Measurements from ENCODE around the gene GDI2. TPM values are rescaled to one million over a fixed set of nuclear protein-coding genes. Genes with fewer than 3 reads are reported as not detected.

The GDI2 gene
- total RNA-seq (2022; extraction: Qiagen RNA extraction): 188 to 274 TPM (median 193 TPM) in 5 replicates

DNA sequence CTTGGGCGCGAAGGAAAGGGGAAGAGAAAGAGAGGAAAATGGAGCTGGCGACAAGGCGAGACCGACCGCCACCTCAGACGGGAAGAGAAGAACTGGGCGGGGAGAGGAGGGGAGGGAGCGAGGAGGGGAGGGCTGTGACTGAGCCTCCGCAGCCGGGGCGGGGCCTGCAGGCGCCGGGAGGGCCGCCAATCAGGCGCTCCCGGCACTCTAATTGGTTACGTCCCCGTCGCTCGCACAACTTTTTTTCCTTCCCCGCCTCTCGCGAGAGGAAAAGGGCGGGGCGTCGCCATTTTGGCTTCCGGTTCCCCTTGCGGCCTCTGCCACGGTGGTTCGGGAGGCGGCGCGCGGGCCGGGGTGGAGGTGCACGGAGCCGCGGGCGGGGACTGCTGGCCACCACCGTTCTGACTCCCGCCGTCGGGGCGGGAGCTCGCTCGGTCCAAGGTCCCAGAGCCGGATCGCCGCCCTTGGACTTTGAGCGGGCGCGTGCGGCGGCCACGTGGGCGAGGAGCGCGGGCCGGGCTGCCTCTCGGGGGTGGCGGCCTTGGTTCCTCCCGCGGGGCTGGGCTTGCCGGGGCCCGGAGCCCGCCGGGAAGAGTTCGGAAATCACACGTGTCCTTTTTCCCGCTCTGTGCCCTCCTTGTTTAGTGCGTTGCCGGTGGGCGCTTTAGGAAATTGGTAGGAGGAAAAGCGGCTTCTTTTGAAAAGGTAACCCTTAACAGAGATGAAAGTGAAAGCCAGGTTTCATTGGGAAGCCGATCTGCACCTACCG, at the start of gene GDI2:
Gene GDI2 (minus strand): TSS at position 94 of the 769 bp plus-strand sequence. CDS start 176 bp downstream, outside the sequence.

Other genes starting within 250 kb of the GDI2 start
- 22.3 to 25.9 TPM (median 24.1 TPM) in 5 replicates for gene ASB13, start 146.8 kb downstream of the GDI2 start, total RNA-seq (2022; extraction: Qiagen RNA extraction)
- 24.9 to 36.8 TPM (median 32.1 TPM) in 5 replicates for gene TASOR2, start 128.6 kb downstream of the GDI2 start, total RNA-seq (2022; extraction: Qiagen RNA extraction)
- 8.0 to 11.7 TPM (median 11.4 TPM) in 5 replicates for gene ANKRD16, start 76.5 kb upstream of the GDI2 start, total RNA-seq (2022; extraction: Qiagen RNA extraction)
- gene FBH1, start 76.8 kb upstream of the GDI2 start, total RNA-seq (2022; extraction: Qiagen RNA extraction): 30.1 to 40.3 TPM (median 38.9 TPM) in 5 replicates
- 1.8 to 3.2 TPM (median 2.3 TPM) in 5 replicates for gene IL15RA, start 164.1 kb upstream of the GDI2 start, total RNA-seq (2022; extraction: Qiagen RNA extraction)
- gene IL2RA, start 248.9 kb upstream of the GDI2 start, total RNA-seq (2022; extraction: Qiagen RNA extraction): not detected in 5 replicates